ENCODE results near the gene CMTR2. TPM values are rescaled to one million over a fixed set of nuclear protein-coding genes. Genes with fewer than 3 reads are reported as not detected.

The CMTR2 gene
- total RNA-seq, 1 experiment from 2014 or later, result 13.4 TPM

DNA sequence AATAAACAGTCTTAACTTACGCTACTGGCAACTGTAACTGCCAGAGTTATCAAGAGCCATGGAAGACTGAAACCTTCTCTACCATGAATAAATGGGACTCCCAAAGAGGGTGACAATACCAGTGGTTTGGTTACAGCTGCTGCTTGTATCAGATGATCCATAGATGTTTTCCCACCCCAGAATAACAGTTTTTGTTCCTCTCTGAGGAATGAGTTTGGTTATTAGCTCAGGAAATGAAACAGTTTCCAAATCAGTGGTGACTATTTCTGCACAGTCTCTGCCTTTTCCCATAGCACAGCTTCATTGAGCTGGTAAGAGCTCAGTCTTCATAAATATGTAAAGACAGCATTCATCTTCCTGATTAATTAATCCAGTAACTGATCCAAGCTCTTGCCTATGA lies 44.7 kb downstream of the CMTR2 start (continued):
- no peak for TF ChIP-seq SOX15 (CRISPR knock-in tag; IDR thresholded peaks at IDR 0.05)
- TF ChIP-seq, protein P1, sequence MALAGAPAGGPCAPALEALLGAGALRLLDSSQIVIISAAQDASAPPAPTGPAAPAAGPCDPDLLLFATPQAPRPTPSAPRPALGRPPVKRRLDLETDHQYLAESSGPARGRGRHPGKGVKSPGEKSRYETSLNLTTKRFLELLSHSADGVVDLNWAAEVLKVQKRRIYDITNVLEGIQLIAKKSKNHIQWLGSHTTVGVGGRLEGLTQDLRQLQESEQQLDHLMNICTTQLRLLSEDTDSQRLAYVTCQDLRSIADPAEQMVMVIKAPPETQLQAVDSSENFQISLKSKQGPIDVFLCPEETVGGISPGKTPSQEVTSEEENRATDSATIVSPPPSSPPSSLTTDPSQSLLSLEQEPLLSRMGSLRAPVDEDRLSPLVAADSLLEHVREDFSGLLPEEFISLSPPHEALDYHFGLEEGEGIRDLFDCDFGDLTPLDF (CRISPR knock-in tag; IDR thresholded peaks at IDR 0.05), result no peak
- TF ChIP-seq, protein P2, sequence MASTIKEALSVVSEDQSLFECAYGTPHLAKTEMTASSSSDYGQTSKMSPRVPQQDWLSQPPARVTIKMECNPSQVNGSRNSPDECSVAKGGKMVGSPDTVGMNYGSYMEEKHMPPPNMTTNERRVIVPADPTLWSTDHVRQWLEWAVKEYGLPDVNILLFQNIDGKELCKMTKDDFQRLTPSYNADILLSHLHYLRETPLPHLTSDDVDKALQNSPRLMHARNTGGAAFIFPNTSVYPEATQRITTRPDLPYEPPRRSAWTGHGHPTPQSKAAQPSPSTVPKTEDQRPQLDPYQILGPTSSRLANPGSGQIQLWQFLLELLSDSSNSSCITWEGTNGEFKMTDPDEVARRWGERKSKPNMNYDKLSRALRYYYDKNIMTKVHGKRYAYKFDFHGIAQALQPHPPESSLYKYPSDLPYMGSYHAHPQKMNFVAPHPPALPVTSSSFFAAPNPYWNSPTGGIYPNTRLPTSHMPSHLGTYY (CRISPR knock-in tag; IDR thresholded peaks at IDR 0.05), result no peak
- no peak for TF ChIP-seq PRRX2 (CRISPR knock-in tag; IDR thresholded peaks at IDR 0.05)
- TF ChIP-seq, protein P3, sequence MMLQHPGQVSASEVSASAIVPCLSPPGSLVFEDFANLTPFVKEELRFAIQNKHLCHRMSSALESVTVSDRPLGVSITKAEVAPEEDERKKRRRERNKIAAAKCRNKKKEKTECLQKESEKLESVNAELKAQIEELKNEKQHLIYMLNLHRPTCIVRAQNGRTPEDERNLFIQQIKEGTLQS (CRISPR knock-in tag; conservative IDR thresholded peaks at IDR 0.05), result no peak
- TF ChIP-seq NFATC4 (CRISPR knock-in tag; IDR thresholded peaks at IDR 0.05), result no peak
- no peak for TF ChIP-seq SP1 (CRISPR knock-in tag; conservative IDR thresholded peaks at IDR 0.05)
- no peak for TF ChIP-seq JUN (CRISPR knock-in tag; IDR thresholded peaks at IDR 0.05)
- TF ChIP-seq, protein P4, sequence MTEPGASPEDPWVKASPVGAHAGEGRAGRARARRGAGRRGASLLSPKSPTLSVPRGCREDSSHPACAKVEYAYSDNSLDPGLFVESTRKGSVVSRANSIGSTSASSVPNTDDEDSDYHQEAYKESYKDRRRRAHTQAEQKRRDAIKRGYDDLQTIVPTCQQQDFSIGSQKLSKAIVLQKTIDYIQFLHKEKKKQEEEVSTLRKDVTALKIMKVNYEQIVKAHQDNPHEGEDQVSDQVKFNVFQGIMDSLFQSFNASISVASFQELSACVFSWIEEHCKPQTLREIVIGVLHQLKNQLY (CRISPR knock-in tag; IDR thresholded peaks at IDR 0.05), result no peak
- TF ChIP-seq, protein P5, sequence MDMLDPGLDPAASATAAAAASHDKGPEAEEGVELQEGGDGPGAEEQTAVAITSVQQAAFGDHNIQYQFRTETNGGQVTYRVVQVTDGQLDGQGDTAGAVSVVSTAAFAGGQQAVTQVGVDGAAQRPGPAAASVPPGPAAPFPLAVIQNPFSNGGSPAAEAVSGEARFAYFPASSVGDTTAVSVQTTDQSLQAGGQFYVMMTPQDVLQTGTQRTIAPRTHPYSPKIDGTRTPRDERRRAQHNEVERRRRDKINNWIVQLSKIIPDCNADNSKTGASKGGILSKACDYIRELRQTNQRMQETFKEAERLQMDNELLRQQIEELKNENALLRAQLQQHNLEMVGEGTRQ (CRISPR knock-in tag; IDR thresholded peaks at IDR 0.05), result no peak
- TF ChIP-seq NR2C2 (CRISPR knock-in tag; IDR thresholded peaks at IDR 0.05), result no peak
- TF ChIP-seq, protein P6, sequence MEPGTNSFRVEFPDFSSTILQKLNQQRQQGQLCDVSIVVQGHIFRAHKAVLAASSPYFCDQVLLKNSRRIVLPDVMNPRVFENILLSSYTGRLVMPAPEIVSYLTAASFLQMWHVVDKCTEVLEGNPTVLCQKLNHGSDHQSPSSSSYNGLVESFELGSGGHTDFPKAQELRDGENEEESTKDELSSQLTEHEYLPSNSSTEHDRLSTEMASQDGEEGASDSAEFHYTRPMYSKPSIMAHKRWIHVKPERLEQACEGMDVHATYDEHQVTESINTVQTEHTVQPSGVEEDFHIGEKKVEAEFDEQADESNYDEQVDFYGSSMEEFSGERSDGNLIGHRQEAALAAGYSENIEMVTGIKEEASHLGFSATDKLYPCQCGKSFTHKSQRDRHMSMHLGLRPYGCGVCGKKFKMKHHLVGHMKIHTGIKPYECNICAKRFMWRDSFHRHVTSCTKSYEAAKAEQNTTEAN (CRISPR knock-in tag; IDR thresholded peaks at IDR 0.05), result no peak

DNA sequence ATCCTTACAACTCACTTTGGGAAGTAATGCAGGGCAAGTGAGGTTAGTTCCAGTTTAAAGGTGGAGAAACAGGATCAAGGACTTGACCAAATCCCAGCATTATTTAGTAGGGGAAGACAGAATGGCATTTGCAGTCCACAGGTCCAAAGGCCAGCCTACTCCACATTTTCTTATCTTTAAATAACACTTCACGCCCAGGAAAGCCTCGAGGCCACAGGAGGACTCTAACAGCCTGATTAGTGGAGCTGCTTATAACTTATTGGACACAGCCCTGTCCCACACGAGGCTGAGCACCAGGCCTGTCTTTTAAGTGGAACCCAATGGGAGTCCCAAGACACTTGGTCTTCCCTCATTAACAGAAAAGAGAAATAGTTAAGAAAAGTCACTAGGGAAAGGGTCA lies 46.6 kb downstream of the CMTR2 start:
- H3K9me3 Mint-ChIP-seq, result peaks cover 9% of the 10 kb centered on the region
- H3K4me1 Mint-ChIP-seq, result peaks cover 8% of the 10 kb centered on the region
- H3K27ac Mint-ChIP-seq, result no peak overlapping the region
- no peaks in the 10 kb centered on the region for H3K36me3 Mint-ChIP-seq
- POLR2A ChIA-PET, result no interaction called here
- H3K4me3 Mint-ChIP-seq, result no peak overlapping the region
- no peak for ATAC-seq
- no peak for DNase-seq (ENCODE audit: low spot score)
- H3K27me3 Mint-ChIP-seq (ENCODE audit: low read depth), result peaks cover 8% of the 10 kb centered on the region
- CTCF ChIA-PET, result no interaction called here
- TF ChIP-seq, protein P7, sequence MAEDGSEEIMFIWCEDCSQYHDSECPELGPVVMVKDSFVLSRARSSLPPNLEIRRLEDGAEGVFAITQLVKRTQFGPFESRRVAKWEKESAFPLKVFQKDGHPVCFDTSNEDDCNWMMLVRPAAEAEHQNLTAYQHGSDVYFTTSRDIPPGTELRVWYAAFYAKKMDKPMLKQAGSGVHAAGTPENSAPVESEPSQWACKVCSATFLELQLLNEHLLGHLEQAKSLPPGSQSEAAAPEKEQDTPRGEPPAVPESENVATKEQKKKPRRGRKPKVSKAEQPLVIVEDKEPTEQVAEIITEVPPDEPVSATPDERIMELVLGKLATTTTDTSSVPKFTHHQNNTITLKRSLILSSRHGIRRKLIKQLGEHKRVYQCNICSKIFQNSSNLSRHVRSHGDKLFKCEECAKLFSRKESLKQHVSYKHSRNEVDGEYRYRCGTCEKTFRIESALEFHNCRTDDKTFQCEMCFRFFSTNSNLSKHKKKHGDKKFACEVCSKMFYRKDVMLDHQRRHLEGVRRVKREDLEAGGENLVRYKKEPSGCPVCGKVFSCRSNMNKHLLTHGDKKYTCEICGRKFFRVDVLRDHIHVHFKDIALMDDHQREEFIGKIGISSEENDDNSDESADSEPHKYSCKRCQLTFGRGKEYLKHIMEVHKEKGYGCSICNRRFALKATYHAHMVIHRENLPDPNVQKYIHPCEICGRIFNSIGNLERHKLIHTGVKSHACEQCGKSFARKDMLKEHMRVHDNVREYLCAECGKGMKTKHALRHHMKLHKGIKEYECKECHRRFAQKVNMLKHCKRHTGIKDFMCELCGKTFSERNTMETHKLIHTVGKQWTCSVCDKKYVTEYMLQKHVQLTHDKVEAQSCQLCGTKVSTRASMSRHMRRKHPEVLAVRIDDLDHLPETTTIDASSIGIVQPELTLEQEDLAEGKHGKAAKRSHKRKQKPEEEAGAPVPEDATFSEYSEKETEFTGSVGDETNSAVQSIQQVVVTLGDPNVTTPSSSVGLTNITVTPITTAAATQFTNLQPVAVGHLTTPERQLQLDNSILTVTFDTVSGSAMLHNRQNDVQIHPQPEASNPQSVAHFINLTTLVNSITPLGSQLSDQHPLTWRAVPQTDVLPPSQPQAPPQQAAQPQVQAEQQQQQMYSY (CRISPR knock-in tag; IDR thresholded peaks at IDR 0.05), result no peak
- no peak for TF ChIP-seq ZNF396 (CRISPR knock-in tag; IDR thresholded peaks at IDR 0.05; ENCODE audit: borderline replicate concordance)
- no peak for TF ChIP-seq SP1 (CRISPR knock-in tag; conservative IDR thresholded peaks at IDR 0.05)
- no peak for TF ChIP-seq ATF1 (CRISPR knock-in tag; IDR thresholded peaks at IDR 0.05)
- TF ChIP-seq ZNF232 (CRISPR knock-in tag; IDR thresholded peaks at IDR 0.05), result no peak
- TF ChIP-seq, protein P8, sequence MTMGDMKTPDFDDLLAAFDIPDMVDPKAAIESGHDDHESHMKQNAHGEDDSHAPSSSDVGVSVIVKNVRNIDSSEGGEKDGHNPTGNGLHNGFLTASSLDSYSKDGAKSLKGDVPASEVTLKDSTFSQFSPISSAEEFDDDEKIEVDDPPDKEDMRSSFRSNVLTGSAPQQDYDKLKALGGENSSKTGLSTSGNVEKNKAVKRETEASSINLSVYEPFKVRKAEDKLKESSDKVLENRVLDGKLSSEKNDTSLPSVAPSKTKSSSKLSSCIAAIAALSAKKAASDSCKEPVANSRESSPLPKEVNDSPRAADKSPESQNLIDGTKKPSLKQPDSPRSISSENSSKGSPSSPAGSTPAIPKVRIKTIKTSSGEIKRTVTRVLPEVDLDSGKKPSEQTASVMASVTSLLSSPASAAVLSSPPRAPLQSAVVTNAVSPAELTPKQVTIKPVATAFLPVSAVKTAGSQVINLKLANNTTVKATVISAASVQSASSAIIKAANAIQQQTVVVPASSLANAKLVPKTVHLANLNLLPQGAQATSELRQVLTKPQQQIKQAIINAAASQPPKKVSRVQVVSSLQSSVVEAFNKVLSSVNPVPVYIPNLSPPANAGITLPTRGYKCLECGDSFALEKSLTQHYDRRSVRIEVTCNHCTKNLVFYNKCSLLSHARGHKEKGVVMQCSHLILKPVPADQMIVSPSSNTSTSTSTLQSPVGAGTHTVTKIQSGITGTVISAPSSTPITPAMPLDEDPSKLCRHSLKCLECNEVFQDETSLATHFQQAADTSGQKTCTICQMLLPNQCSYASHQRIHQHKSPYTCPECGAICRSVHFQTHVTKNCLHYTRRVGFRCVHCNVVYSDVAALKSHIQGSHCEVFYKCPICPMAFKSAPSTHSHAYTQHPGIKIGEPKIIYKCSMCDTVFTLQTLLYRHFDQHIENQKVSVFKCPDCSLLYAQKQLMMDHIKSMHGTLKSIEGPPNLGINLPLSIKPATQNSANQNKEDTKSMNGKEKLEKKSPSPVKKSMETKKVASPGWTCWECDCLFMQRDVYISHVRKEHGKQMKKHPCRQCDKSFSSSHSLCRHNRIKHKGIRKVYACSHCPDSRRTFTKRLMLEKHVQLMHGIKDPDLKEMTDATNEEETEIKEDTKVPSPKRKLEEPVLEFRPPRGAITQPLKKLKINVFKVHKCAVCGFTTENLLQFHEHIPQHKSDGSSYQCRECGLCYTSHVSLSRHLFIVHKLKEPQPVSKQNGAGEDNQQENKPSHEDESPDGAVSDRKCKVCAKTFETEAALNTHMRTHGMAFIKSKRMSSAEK (CRISPR knock-in tag; IDR thresholded peaks at IDR 0.05; ENCODE audit: borderline replicate concordance), result no peak
- TF ChIP-seq NFE2L1 (CRISPR knock-in tag; IDR thresholded peaks at IDR 0.05), result no peak
- TF ChIP-seq EMX1 (CRISPR knock-in tag; IDR thresholded peaks at IDR 0.05), result no peak
- no peak for TF ChIP-seq FOXP1 (CRISPR knock-in tag; IDR thresholded peaks at IDR 0.05; ENCODE audit: borderline replicate concordance)
- TF ChIP-seq, protein P4 (CRISPR knock-in tag; IDR thresholded peaks at IDR 0.05), result no peak
- TF ChIP-seq SMAD4 (CRISPR knock-in tag; IDR thresholded peaks at IDR 0.05), result no peak
- no peak for TF ChIP-seq CBFB (CRISPR knock-in tag; IDR thresholded peaks at IDR 0.05; ENCODE audit: low read depth)
- no peak for TF ChIP-seq GTF2I (CRISPR knock-in tag; conservative IDR thresholded peaks at IDR 0.05)
- no peak for TF ChIP-seq MXD4 (CRISPR knock-in tag; IDR thresholded peaks at IDR 0.05; ENCODE audit: borderline replicate concordance)

Measured in WTC11 (cell line).